GM12878 (cell line): ENCODE measurements around the gene ZBTB9. TPM values are rescaled to one million over a fixed set of nuclear protein-coding genes. Genes with fewer than 3 reads are reported as not detected.

Experiments
- FOXM1 ChIP-seq: IDR thresholded peaks from 2 replicates; pipeline ENCODE4 v1.6.1; 2012; ENCODE audit warnings: low read depth, mild to moderate bottlenecking, inconsistent platforms, low read length, moderate library complexity
- IRF4 ChIP-seq: IDR thresholded peaks from 2 replicates; pipeline ENCODE4 v1.6.1; 2011; ENCODE audit warnings: low read depth, low read length
- KAT2A ChIP-seq: conservative IDR thresholded peaks from 2 replicates; pipeline ENCODE4 v1.6.1; 2011; ENCODE audit warnings: low read depth, low read length; ENCODE audit not compliant: control insufficient read depth
- KLF5 ChIP-seq: fragments of 450-650 bp; IDR thresholded peaks from 2 replicates; pipeline ENCODE4 v1.6.1; 2014; ENCODE audit warnings: mild to moderate bottlenecking; ENCODE audit not compliant: partially characterized antibody
- MEF2B ChIP-seq: fragments of 450-650 bp; IDR thresholded peaks from 2 replicates; pipeline ENCODE4 v1.6.1; 2018; ENCODE audit warnings: mild to moderate bottlenecking, moderate library complexity; ENCODE audit not compliant: partially characterized antibody, poor library complexity, severe bottlenecking
- MTA2 ChIP-seq: fragments of 450-650 bp; IDR thresholded peaks from 2 replicates; pipeline ENCODE4 v1.6.1; 2016; ENCODE audit warnings: low read depth, mild to moderate bottlenecking, moderate library complexity
- NFYB ChIP-seq: IDR thresholded peaks from 2 replicates; pipeline ENCODE4 v1.6.1; 2011; ENCODE audit warnings: low read depth, mild to moderate bottlenecking, low read length, improper control_type of control experiment, moderate library complexity; ENCODE audit not compliant: insufficient read depth
- RCOR1 ChIP-seq: conservative IDR thresholded peaks from 2 replicates; pipeline ENCODE4 v1.6.1; 2012; ENCODE audit warnings: low read depth, low read length, improper control_type of control experiment
- TCF12 ChIP-seq: IDR thresholded peaks from 2 replicates; pipeline ENCODE4 v1.6.1; 2011; ENCODE audit warnings: low read depth, mild to moderate bottlenecking, low read length
- ZBTB40 ChIP-seq: fragments of 450-650 bp; IDR thresholded peaks from 2 replicates; pipeline ENCODE4 v1.6.1; 2016; ENCODE audit warnings: mild to moderate bottlenecking, moderate library complexity, borderline replicate concordance
- polyA plus RNA-seq, 11 experiments: library from polyadenylated mRNA; depleted of rRNA in 4 of 11; unstranded in 6 of 11; stranded (reverse) in 5 of 11; fragments of >200 nt; fragmentation: Nextera tagmentation in 4 of 11; fragmentation: Illumina TruSeq in 1 of 11; extraction: Ambion mirVana in 4 of 11; extraction: Trizol in 1 of 11; gene quantifications; 1 replicate in 1 of 11; 2 replicates in 10 of 11; pipeline versions ENCODE4 v1.2.1 to v1.2.3, GENCODE V29; 2011 to 2016; ENCODE audit warnings: inconsistent platforms in 2 of 11, missing spikeins in 2 of 11, low read depth in 1 of 11
- total RNA-seq, 4 experiments: library from RNA; depleted of rRNA in 3 of 4; stranded (reverse); fragments of >200 nt in 3 of 4; fragmentation: Illumina TruSeq in 1 of 4; extraction: Trizol in 1 of 4; gene quantifications; 2 replicates each; pipeline versions ENCODE4 v1.2.1 to v1.2.3, GENCODE V29; 2013 to 2021

Gene ZBTB9
- total and polyA plus RNA-seq, 10 of the 15 experiments (the other 5 are each of a cell fraction or from before 2014, with no cell fraction given) = 1.5 to 12.7 (median 6.9) TPM

- TF ChIP-seq ZBTB40 (no peak), MTA2 (no peak), MEF2B (no peak), TCF12 (no peak), KAT2A (no peak), FOXM1 (no peak), IRF4 (no peak), KLF5 (peak; percentile 30), RCOR1 (0 out of 2 replicates have a peak, but pooled peaks have one; percentile 35), NFYB (peak; percentile 91)
Measured at GRCh38 chr6:33410050-33410710, 44.2 kb upstream of the ZBTB9 start (continued).
